Measurements from ENCODE around the gene RNF214. TPM values are rescaled to one million over a fixed set of nuclear protein-coding genes. Genes with fewer than 3 reads are reported as not detected.
A peak's percentile ranks its signal among the peaks of the same experiment; 100 is the strongest.

The RNF214 gene
- total and polyA plus RNA-seq, 5 donors from 2014 or later = 51.0 to 69.6 (median 54.6) TPM

DNA sequence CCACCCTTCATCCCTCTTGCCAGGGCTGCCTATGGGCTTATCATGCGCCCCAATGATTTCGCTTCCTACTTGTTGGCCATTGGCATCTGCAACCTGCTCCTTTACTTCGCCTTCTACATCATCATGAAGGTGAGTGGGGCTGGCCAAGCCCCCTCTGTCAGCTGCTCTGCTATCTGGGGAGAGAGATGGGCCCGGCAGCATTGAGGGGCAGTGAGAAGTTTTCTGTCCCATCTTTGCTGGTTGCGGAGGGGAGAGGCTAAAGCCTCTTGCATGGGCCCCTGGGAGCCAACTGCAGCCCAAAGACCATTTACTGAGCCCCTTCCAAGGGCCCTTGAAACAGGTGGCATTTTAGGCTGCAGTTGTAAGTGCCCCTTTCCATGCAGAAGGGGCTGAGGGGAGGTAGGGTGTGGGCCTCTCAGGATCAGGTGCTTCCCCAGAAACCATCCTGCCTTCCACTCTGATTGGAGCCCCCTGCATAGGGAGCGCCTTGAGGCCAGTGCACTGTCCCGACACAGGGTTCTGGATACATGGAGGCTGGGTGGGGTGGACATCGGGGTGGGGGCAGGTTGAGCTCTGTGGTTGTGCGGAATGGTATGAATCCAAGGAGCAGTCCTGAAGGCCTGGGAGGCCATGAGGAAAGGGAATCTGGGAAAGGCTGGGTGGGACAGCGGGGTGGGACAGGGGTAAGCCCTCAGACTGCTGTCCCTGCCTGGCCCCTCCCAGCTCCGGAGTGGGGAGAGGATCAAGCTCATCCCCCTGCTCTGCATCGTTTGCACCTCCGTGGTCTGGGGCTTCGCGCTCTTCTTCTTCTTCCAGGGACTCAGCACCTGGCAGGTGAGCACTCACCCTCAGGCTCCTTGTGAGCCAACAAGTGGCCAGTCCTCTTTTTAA lies 39.1 kb upstream of the RNF214 start:
- Histone ChIP-seq H3K27me3 (ENCODE audit: control insufficient read depth, insufficient read depth, low read length) (no peaks in the 10 kb centered on the region), H3K36me3 (ENCODE audit: control insufficient read depth, insufficient read depth, low read length) (peaks cover 9% of the 10 kb centered on the region), H3K27ac (ENCODE audit: insufficient read depth, low read length, poor library complexity, severe bottlenecking) (no peak overlapping the region), H3K4me3 (ENCODE audit: low read depth, low read length) (no peak overlapping the region), H3K9me3 (ENCODE audit: control insufficient read depth in 2 of 2, low read length in 2 of 2) (no peaks in the 10 kb centered on the region), H3K4me1 (ENCODE audit: control insufficient read depth, insufficient read depth, low read length, poor library complexity, severe bottlenecking) (no peaks in the 10 kb centered on the region)
- ATAC-seq (ENCODE audit: low read depth in 2 of 2) (no peak), DNase-seq (no peak)
- Mint-ChIP-seq H3K27me3 (no peaks in the 10 kb centered on the region), H3K4me3 (no peak overlapping the region), H3K27ac (peak overlapping the region in 1 of 3 donors; percentile 79), H3K4me1 (peaks cover 0 to 4% (median under 1%) of the 10 kb centered on the region in 4 donors), H3K9me3 (no peaks in the 10 kb centered on the region), H3K36me3 (peaks cover 10% of the 10 kb centered on the region)

- DNase-seq (no peak), ATAC-seq (ENCODE audit: low read depth in 2 of 2) (no peak)
- Histone ChIP-seq H3K4me1 (ENCODE audit: control insufficient read depth, insufficient read depth, low read length, poor library complexity, severe bottlenecking) (no peaks in the 10 kb centered on the region), H3K27ac (ENCODE audit: insufficient read depth, low read length, poor library complexity, severe bottlenecking) (no peak overlapping the region), H3K4me3 (ENCODE audit: low read depth, low read length) (no peak overlapping the region), H3K9me3 (ENCODE audit: control insufficient read depth in 2 of 2, low read length in 2 of 2) (no peaks in the 10 kb centered on the region), H3K27me3 (ENCODE audit: control insufficient read depth, insufficient read depth, low read length) (no peaks in the 10 kb centered on the region), H3K36me3 (ENCODE audit: control insufficient read depth, insufficient read depth, low read length) (peaks cover 7% of the 10 kb centered on the region)
- no peak overlapping the region for H3K4me3 Mint-ChIP-seq
- no peaks in the 10 kb centered on the region for H3K27me3 Mint-ChIP-seq
- peaks cover 12% of the 10 kb centered on the region for H3K36me3 Mint-ChIP-seq
- H3K9me3 Mint-ChIP-seq = no peaks in the 10 kb centered on the region
- H3K4me1 Mint-ChIP-seq = peaks cover 0 to 4% (median under 1%) of the 10 kb centered on the region in 4 donors
- peak overlapping the region in 1 of 3 donors; percentile 48 for H3K27ac Mint-ChIP-seq
Observed at GRCh38 chr11:117194267-117194666, 38.2 kb upstream of the RNF214 start.

GRCh38 chr11:117195258-117195657 lies 37.2 kb upstream of the RNF214 start:
- no peaks in the 10 kb centered on the region for H3K27me3 Mint-ChIP-seq
- no peaks in the 10 kb centered on the region for H3K4me1 ChIP-seq (ENCODE audit: control insufficient read depth, insufficient read depth, low read length, poor library complexity, severe bottlenecking)
- ATAC-seq (ENCODE audit: low read depth in 2 of 2) (no peak), DNase-seq (no peak)
- no peaks in the 10 kb centered on the region for H3K9me3 ChIP-seq (ENCODE audit: control insufficient read depth in 2 of 2, low read length in 2 of 2)
- no peak overlapping the region for H3K27ac ChIP-seq (ENCODE audit: insufficient read depth, low read length, poor library complexity, severe bottlenecking)
- H3K36me3 ChIP-seq (ENCODE audit: control insufficient read depth, insufficient read depth, low read length) = no peaks in the 10 kb centered on the region
- peaks cover 0 to 4% (median under 1%) of the 10 kb centered on the region in 4 donors for H3K4me1 Mint-ChIP-seq
- H3K4me3 Mint-ChIP-seq = peak overlapping the region in 1 of 4 donors; percentile 38
- H3K9me3 Mint-ChIP-seq = no peaks in the 10 kb centered on the region
- H3K27me3 ChIP-seq (ENCODE audit: control insufficient read depth, insufficient read depth, low read length) = no peaks in the 10 kb centered on the region
- peaks cover 12% of the 10 kb centered on the region for H3K36me3 Mint-ChIP-seq
- H3K27ac Mint-ChIP-seq = peak overlapping the region in 2 of 3 donors; percentile 10 to 81
- no peak overlapping the region for H3K4me3 ChIP-seq (ENCODE audit: low read depth, low read length)

GRCh38 chr11:117195761-117196160 lies 36.7 kb upstream of the RNF214 start:
- no peaks in the 10 kb centered on the region for H3K36me3 ChIP-seq (ENCODE audit: control insufficient read depth, insufficient read depth, low read length)
- no peaks in the 10 kb centered on the region for H3K9me3 ChIP-seq (ENCODE audit: control insufficient read depth in 2 of 2, low read length in 2 of 2)
- Mint-ChIP-seq H3K36me3 (peaks cover 12% of the 10 kb centered on the region), H3K9me3 (no peaks in the 10 kb centered on the region), H3K27me3 (no peaks in the 10 kb centered on the region), H3K4me3 (peak overlapping the region in 1 of 4 donors; percentile 38), H3K27ac (peak overlapping the region in 2 of 3 donors; percentile 10 to 72), H3K4me1 (peaks cover 0 to 4% (median 2%) of the 10 kb centered on the region in 4 donors)
- DNase-seq = no peak
- ATAC-seq (ENCODE audit: low read depth in 2 of 2) = no peak
- no peaks in the 10 kb centered on the region for H3K4me1 ChIP-seq (ENCODE audit: control insufficient read depth, insufficient read depth, low read length, poor library complexity, severe bottlenecking)
- no peak overlapping the region for H3K4me3 ChIP-seq (ENCODE audit: low read depth, low read length)
- H3K27me3 ChIP-seq (ENCODE audit: control insufficient read depth, insufficient read depth, low read length) = no peaks in the 10 kb centered on the region
- H3K27ac ChIP-seq (ENCODE audit: insufficient read depth, low read length, poor library complexity, severe bottlenecking) = no peak overlapping the region

GRCh38 chr11:117197006-117197405 lies 35.5 kb upstream of the RNF214 start:
- H3K36me3 Mint-ChIP-seq = peaks cover 12% of the 10 kb centered on the region
- H3K27ac ChIP-seq (ENCODE audit: insufficient read depth, low read length, poor library complexity, severe bottlenecking) = no peak overlapping the region
- no peaks in the 10 kb centered on the region for H3K9me3 Mint-ChIP-seq
- peak overlapping the region in 1 of 3 donors; percentile 43 for H3K27ac Mint-ChIP-seq
- H3K4me3 ChIP-seq (ENCODE audit: low read depth, low read length) = no peak overlapping the region
- no peaks in the 10 kb centered on the region for H3K9me3 ChIP-seq (ENCODE audit: control insufficient read depth in 2 of 2, low read length in 2 of 2)
- no peaks in the 10 kb centered on the region for H3K27me3 Mint-ChIP-seq
- H3K4me3 Mint-ChIP-seq = no peak overlapping the region
- H3K4me1 Mint-ChIP-seq = peaks cover 0 to 4% (median 2%) of the 10 kb centered on the region in 4 donors
- ATAC-seq (ENCODE audit: low read depth in 2 of 2) = no peak
- H3K27me3 ChIP-seq (ENCODE audit: control insufficient read depth, insufficient read depth, low read length) = no peaks in the 10 kb centered on the region
- H3K4me1 ChIP-seq (ENCODE audit: control insufficient read depth, insufficient read depth, low read length, poor library complexity, severe bottlenecking) = no peaks in the 10 kb centered on the region
- no peaks in the 10 kb centered on the region for H3K36me3 ChIP-seq (ENCODE audit: control insufficient read depth, insufficient read depth, low read length)
- DNase-seq = no peak

DNA sequence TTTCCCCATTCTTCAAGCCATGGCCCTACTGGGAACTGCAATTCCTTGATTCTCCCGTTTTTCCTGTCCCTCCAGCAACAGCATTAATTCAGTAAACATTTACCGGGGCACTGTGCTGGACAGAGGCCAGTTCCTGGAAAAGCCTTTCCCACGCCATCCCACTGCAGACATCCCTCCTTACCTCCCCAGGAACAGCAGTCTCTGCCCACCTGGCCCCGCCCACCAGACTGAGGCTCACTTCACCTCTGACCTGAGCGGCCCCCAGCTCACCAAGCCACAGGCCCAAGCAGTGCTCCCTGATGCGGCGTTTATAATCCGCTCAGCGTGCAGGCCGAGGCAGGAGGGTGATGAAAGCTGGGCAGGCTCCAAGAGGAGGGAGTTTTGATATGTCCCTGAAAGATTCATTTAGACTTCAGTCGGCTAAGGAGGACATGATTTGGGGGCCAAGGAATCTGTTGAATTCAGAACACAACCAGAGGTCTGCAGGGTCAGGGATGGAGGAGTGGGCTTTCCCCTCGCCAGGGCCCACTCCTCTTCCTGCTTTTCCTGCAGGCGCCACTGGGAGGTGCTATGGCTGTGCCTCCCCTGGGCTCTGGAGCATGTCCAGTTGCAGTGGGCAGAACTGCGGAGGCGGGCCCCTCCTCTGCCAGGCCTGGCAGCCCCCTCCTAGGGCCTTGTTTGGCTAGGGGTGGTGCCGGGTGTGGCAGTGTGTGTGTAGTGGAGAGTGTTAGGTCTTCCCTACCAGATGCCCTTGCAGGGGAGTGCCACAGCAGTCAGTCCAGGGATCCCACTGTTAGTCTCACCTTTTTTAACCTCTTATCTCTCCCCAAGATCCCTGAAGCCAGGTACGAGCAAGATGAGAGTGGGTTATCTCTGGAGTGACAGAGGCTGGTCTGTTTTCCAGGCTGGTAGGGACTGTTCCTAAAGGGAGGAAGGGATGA lies 34.7 kb upstream of the RNF214 start:
- Mint-ChIP-seq H3K27ac (peak overlapping the region in 1 of 3 donors; percentile 43), H3K4me1 (peaks cover 0 to 10% (median 2%) of the 10 kb centered on the region in 4 donors)
- DNase-seq = no peak

DNA sequence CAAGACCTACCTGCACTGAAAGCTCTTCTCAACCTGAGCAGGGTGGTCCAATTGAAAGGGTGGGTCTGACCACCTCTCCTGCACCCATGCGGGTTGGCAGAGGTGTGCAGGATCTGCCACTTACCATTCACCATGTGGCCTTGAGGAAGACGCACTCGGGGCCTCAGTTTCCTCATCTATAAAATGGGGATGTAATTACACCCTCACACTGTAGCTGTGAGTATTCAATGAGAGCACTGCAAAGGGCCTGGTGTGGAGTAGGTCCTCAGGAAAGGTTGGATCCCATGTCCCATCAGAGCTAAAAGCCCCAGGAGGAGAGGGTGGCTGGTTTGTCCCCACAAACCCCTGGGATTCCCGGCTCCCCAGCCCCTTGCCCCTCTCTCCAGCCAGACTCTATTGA lies 33.9 kb upstream of the RNF214 start:
- Histone ChIP-seq H3K27me3 (ENCODE audit: control insufficient read depth, insufficient read depth, low read length) (no peaks in the 10 kb centered on the region), H3K36me3 (ENCODE audit: control insufficient read depth, insufficient read depth, low read length) (peaks cover 4% of the 10 kb centered on the region), H3K4me1 (ENCODE audit: control insufficient read depth, insufficient read depth, low read length, poor library complexity, severe bottlenecking) (no peaks in the 10 kb centered on the region), H3K27ac (ENCODE audit: insufficient read depth, low read length, poor library complexity, severe bottlenecking) (no peak overlapping the region), H3K9me3 (ENCODE audit: control insufficient read depth in 2 of 2, low read length in 2 of 2) (no peaks in the 10 kb centered on the region), H3K4me3 (ENCODE audit: low read depth, low read length) (no peak overlapping the region)
- H3K27me3 Mint-ChIP-seq = no peaks in the 10 kb centered on the region
- no peak overlapping the region for H3K4me3 Mint-ChIP-seq
- H3K36me3 Mint-ChIP-seq = peaks cover 19% of the 10 kb centered on the region
- ATAC-seq (ENCODE audit: low read depth in 2 of 2) = no peak
- H3K4me1 Mint-ChIP-seq = peaks cover 0 to 6% (median 3%) of the 10 kb centered on the region in 4 donors
- H3K27ac Mint-ChIP-seq = no peak overlapping the region
- no peaks in the 10 kb centered on the region for H3K9me3 Mint-ChIP-seq
- DNase-seq = no peak

More for the DNA sequence above, 34.7 kb upstream of the RNF214 start:
- Mint-ChIP-seq H3K27me3 (no peaks in the 10 kb centered on the region), H3K4me3 (peak overlapping the region in 1 of 4 donors; percentile 82), H3K9me3 (no peaks in the 10 kb centered on the region), H3K36me3 (peaks cover 12% of the 10 kb centered on the region)
- Histone ChIP-seq H3K27me3 (ENCODE audit: control insufficient read depth, insufficient read depth, low read length) (no peaks in the 10 kb centered on the region), H3K36me3 (ENCODE audit: control insufficient read depth, insufficient read depth, low read length) (no peaks in the 10 kb centered on the region), H3K27ac (ENCODE audit: insufficient read depth, low read length, poor library complexity, severe bottlenecking) (no peak overlapping the region), H3K4me3 (ENCODE audit: low read depth, low read length) (no peak overlapping the region), H3K9me3 (ENCODE audit: control insufficient read depth in 2 of 2, low read length in 2 of 2) (no peaks in the 10 kb centered on the region), H3K4me1 (ENCODE audit: control insufficient read depth, insufficient read depth, low read length, poor library complexity, severe bottlenecking) (no peaks in the 10 kb centered on the region)
- no peak for ATAC-seq (ENCODE audit: low read depth in 2 of 2)
